AG04449 (cell line): Measurements from ENCODE around the gene KRTAP4-12.
"Not testable (repeated sequence)": the region's sequence is repeated elsewhere in the genome, so short reads cannot be mapped to it uniquely, and the experiment has no call there.

ENCODE experiments used
- CTCF ChIA-PET: fragments of 350-600 bp; formaldehyde crosslinking; extraction: SDS; loops from one replicate; lab custom pipeline; 2021; ENCODE audit warnings: antibody characterized with exemption; lab: Yijun Ruan, JAX
- POLR2A ChIA-PET: fragments of 400-600, 350-600 bp; formaldehyde crosslinking; extraction: SDS; loops from one replicate; lab custom pipeline; 2020; ENCODE audit warnings: antibody characterized with exemption, inconsistent platforms; lab: Yijun Ruan, JAX
- DNase-seq: peaks from one replicate; pipeline ENCODE4 v3.0.0-alpha.2; 2010; ENCODE audit warnings: low read depth, low spot score
- H3K4me3 ChIP-seq: 2 replicates; pipeline ENCODE4 v1.5.1; 2011; ENCODE audit warnings: low read depth, mild to moderate bottlenecking, control low read depth, low read length
- TF ChIP-seq, protein P1 (sequence below): IDR thresholded peaks from one replicate; pipeline ENCODE4 v1.5.1; 2011; ENCODE audit warnings: mild to moderate bottlenecking, moderate library complexity, low read length, control low read depth, inconsistent platforms; ENCODE audit not compliant: insufficient read depth; ENCODE audit errors: missing control alignments

KRTAP4-12 gene

DNA sequence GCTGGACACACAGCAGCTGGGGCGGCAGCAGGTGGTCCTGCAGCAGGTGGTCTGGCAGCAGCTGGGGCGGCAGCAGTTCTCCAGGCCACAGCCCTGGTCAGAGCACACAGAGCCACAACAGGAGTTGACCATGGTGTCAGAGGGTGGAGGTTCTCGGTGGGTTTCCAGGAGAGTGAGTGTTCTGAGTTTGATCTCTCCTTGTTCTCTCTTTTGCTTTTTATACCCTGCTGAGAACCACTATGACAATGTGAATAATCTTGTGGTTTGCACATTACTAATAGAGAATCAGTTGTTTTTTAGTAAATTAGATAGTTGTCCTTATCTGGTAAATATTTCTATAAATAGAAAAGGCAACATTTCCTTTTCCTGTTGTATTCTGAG is at the start of gene KRTAP4-12:
KRTAP4-12 (minus strand) TSS at position 192 of the 381 bp plus-strand sequence; CDS start at position 132, 60 bp downstream.
- DNase-seq, H3K4me3 ChIP-seq, POLR2A ChIA-PET: not testable (repeated sequence)
- CTCF ChIA-PET = interaction anchor here (1.0 to 1.3 kb wide), 2 partner anchors 17 to 425 kb away, joined by 3 to 5 read pairs; no protein-coding TSS in a partner anchor

- TF ChIP-seq, protein P1, sequence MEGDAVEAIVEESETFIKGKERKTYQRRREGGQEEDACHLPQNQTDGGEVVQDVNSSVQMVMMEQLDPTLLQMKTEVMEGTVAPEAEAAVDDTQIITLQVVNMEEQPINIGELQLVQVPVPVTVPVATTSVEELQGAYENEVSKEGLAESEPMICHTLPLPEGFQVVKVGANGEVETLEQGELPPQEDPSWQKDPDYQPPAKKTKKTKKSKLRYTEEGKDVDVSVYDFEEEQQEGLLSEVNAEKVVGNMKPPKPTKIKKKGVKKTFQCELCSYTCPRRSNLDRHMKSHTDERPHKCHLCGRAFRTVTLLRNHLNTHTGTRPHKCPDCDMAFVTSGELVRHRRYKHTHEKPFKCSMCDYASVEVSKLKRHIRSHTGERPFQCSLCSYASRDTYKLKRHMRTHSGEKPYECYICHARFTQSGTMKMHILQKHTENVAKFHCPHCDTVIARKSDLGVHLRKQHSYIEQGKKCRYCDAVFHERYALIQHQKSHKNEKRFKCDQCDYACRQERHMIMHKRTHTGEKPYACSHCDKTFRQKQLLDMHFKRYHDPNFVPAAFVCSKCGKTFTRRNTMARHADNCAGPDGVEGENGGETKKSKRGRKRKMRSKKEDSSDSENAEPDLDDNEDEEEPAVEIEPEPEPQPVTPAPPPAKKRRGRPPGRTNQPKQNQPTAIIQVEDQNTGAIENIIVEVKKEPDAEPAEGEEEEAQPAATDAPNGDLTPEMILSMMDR = no peak
- ChIA-PET POLR2A (no interaction called here), CTCF (no interaction called here)
- DNase-seq = no peak
- H3K4me3 ChIP-seq = no peak overlapping the region
Observed at GRCh38 chr17:41171886-41172285, 47.9 kb upstream of the KRTAP4-12 start.

GRCh38 chr17:41168121-41168520 is 44.1 kb upstream of the KRTAP4-12 start, which contains the start of gene KRTAP4-3:
KRTAP4-3 (minus strand) TSS chr17:41168221; CDS start chr17:41168172, 49 bp downstream.
- POLR2A ChIA-PET = no interaction called here
- CTCF ChIA-PET = no interaction called here
- DNase-seq = no peak
- no peak within 1 kb of the TSS for H3K4me3 ChIP-seq
- TF ChIP-seq, protein P1 = no peak

GRCh38 chr17:41167561-41167960 is 43.6 kb upstream of the KRTAP4-12 start:
- no peak overlapping the region for H3K4me3 ChIP-seq
- no peak for DNase-seq
- TF ChIP-seq, protein P1 = no peak
- ChIA-PET CTCF (no interaction called here), POLR2A (no interaction called here)

DNA sequence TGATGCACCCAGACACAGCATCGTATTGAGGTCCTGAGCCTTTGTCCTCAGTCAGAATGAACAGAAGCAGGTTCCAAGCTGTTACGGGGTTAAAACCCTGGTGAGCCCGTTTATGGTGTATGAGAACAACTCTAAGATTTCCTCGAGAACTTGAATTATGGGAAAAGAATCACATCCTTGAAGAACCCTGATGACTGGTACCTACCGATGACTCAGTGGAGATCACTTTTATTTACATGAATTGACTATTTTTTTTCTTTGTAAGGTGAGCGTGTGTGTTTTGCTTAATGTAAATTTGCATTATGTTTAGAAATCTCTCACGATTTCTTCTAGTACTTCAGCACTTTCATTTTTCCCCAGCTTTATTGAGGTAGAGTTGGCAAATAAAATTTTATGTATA is 39.8 kb upstream of the KRTAP4-12 start:
- CTCF ChIA-PET = no interaction called here
- no peak for DNase-seq
- POLR2A ChIA-PET = no interaction called here
- TF ChIP-seq, protein P1 = no peak
- H3K4me3 ChIP-seq = no peak overlapping the region

- DNase-seq = no peak
- CTCF ChIA-PET = no interaction called here
- H3K4me3 ChIP-seq = no peak within 1 kb of the TSS
- TF ChIP-seq, protein P1 = no peak
- POLR2A ChIA-PET = no interaction called here
Observed at GRCh38 chr17:41160648-41161047, 36.7 kb upstream of the KRTAP4-12 start, which contains the start of gene KRTAP4-4. KRTAP4-4 (minus strand) TSS chr17:41160748; CDS start chr17:41160691, 57 bp downstream.

- H3K4me3 ChIP-seq, POLR2A ChIA-PET, DNase-seq: not testable (repeated sequence)
- CTCF ChIA-PET = interaction anchor here (1.2 to 1.3 kb wide), 2 partner anchors 13 to 25 kb away, joined by 4 read pairs; partner anchors contain the start of gene KRTAP4-1
Observed at GRCh38 chr17:41160190-41160589, 36.2 kb upstream of the KRTAP4-12 start.
